DND-41 (cell line): ENCODE data around the gene VCL.

Experiments used
- ATAC-seq: fragments of 200-7000 bp; cut with Tn5 transposase; 3 replicates; pipeline ENCODE4 v1.9.1; 2021; ENCODE audit warnings: low read depth; ENCODE audit not compliant: insufficient read depth
- DNase-seq: peaks from one replicate; pipeline ENCODE4 v3.0.0-alpha.2; 2020
- H2AFZ ChIP-seq: 2 replicates; pipeline ENCODE4 v1.6.0; 2012; ENCODE audit warnings: low read depth, low read length
- H3K27ac ChIP-seq: 2 replicates; pipeline ENCODE4 v1.5.1; 2012; ENCODE audit warnings: low read length, inconsistent platforms
- H3K27me3 ChIP-seq: fragments of 200-600 bp; sonication (generic); 2 replicates; pipeline ENCODE4 v1.6.0; 2012; ENCODE audit warnings: low read length, mild to moderate bottlenecking, inconsistent platforms; ENCODE audit not compliant: insufficient read depth, poor library complexity
- H3K36me3 ChIP-seq: 2 replicates; pipeline ENCODE4 v1.5.1; 2012; ENCODE audit warnings: low read length, inconsistent platforms; ENCODE audit not compliant: insufficient read depth
- H3K4me1 ChIP-seq: 2 replicates; pipeline ENCODE4 v1.5.1; 2012; ENCODE audit warnings: mild to moderate bottlenecking, low read length; ENCODE audit not compliant: insufficient read depth
- H3K4me2 ChIP-seq: 2 replicates; pipeline ENCODE4 v1.6.0; 2012; ENCODE audit warnings: mild to moderate bottlenecking, moderate library complexity, low read length, inconsistent platforms; ENCODE audit not compliant: insufficient read depth
- H3K4me3 ChIP-seq, 2 experiments: fragments of 200-600 bp in 1 of 2; shearing (Covaris generic) in 1 of 2; 2 replicates each; pipeline ENCODE4 v1.5.1; 2012 to 2016; ENCODE audit warnings: inconsistent platforms in 2 of 2, low read length in 2 of 2, mild to moderate bottlenecking in 2 of 2, low read depth in 1 of 2, moderate library complexity in 1 of 2
- H3K79me2 ChIP-seq: 2 replicates; pipeline ENCODE4 v1.6.0; 2012; ENCODE audit warnings: low read length, inconsistent platforms; ENCODE audit not compliant: insufficient read depth
- H3K9ac ChIP-seq: 2 replicates; pipeline ENCODE4 v1.6.0; 2012; ENCODE audit warnings: low read depth, mild to moderate bottlenecking, inconsistent platforms, low read length, moderate library complexity
- H3K9me3 ChIP-seq: 2 replicates; pipeline ENCODE4 v1.5.1; 2012; ENCODE audit warnings: low read length, moderate library complexity, mild to moderate bottlenecking, inconsistent platforms; ENCODE audit not compliant: insufficient read depth, severe bottlenecking
- H4K20me1 ChIP-seq: 2 replicates; pipeline ENCODE4 v1.6.0; 2012; ENCODE audit warnings: low read length; ENCODE audit not compliant: insufficient read depth
- CTCF ChIP-seq: IDR thresholded peaks from 2 replicates; pipeline ENCODE4 v1.5.1; 2012; ENCODE audit warnings: borderline replicate concordance, low read length, moderate library complexity, mild to moderate bottlenecking; ENCODE audit not compliant: poor library complexity, severe bottlenecking; ENCODE audit errors: extremely low read depth
- EZH2 ChIP-seq: IDR thresholded peaks from 3 replicates; pipeline ENCODE4 v1.6.1; 2012; ENCODE audit warnings: borderline replicate concordance, low read depth, mild to moderate bottlenecking, moderate library complexity, low read length, inconsistent platforms; ENCODE audit not compliant: severe bottlenecking

Gene VCL

GRCh38 chr10:74021248-74022055 is 23.5 kb downstream of the VCL start:
- H3K36me3 ChIP-seq = no peaks in the 10 kb centered on the region
- no peaks in the 10 kb centered on the region for H4K20me1 ChIP-seq
- H2AFZ ChIP-seq = no peak overlapping the region
- no peaks in the 10 kb centered on the region for H3K9me3 ChIP-seq
- no peaks in the 10 kb centered on the region for H3K79me2 ChIP-seq
- no peak overlapping the region for H3K9ac ChIP-seq
- no peak overlapping the region for H3K27ac ChIP-seq
- TF ChIP-seq CTCF (no peak), EZH2 (no peak)
- H3K4me3 ChIP-seq = no peak overlapping the region
- no peak for ATAC-seq
- DNase-seq = no peak
- no peaks in the 10 kb centered on the region for H3K27me3 ChIP-seq
- H3K4me1 ChIP-seq = no peaks in the 10 kb centered on the region
- H3K4me2 ChIP-seq = no peak overlapping the region

GRCh38 chr10:74022926-74023629 is 25.2 kb downstream of the VCL start:
- H4K20me1 ChIP-seq = no peaks in the 10 kb centered on the region
- ATAC-seq = no peak

GRCh38 chr10:74024600-74024999 is 26.7 kb downstream of the VCL start:
- H2AFZ ChIP-seq = no peak overlapping the region
- H3K4me2 ChIP-seq = no peak overlapping the region
- H3K79me2 ChIP-seq = no peaks in the 10 kb centered on the region
- H4K20me1 ChIP-seq = no peaks in the 10 kb centered on the region
- DNase-seq = no peak
- no peak for ATAC-seq
- H3K4me1 ChIP-seq = no peaks in the 10 kb centered on the region
- no peaks in the 10 kb centered on the region for H3K36me3 ChIP-seq
- no peak overlapping the region for H3K4me3 ChIP-seq
- no peaks in the 10 kb centered on the region for H3K27me3 ChIP-seq
- H3K9me3 ChIP-seq = no peaks in the 10 kb centered on the region
- no peak overlapping the region for H3K27ac ChIP-seq
- TF ChIP-seq CTCF = no peak
- no peak for TF ChIP-seq EZH2
- H3K9ac ChIP-seq = no peak overlapping the region

More at GRCh38 chr10:74022926-74023629, 25.2 kb downstream of the VCL start:
- H3K9ac ChIP-seq = no peak overlapping the region
- TF ChIP-seq CTCF = no peak
- no peak for TF ChIP-seq EZH2
- H3K27ac ChIP-seq = no peak overlapping the region
- no peak for DNase-seq
- no peak overlapping the region for H3K4me2 ChIP-seq
- H3K79me2 ChIP-seq = no peaks in the 10 kb centered on the region
- no peak overlapping the region for H2AFZ ChIP-seq
- H3K4me1 ChIP-seq = no peaks in the 10 kb centered on the region
- H3K4me3 ChIP-seq = no peak overlapping the region
- no peaks in the 10 kb centered on the region for H3K27me3 ChIP-seq
- no peaks in the 10 kb centered on the region for H3K9me3 ChIP-seq
- no peaks in the 10 kb centered on the region for H3K36me3 ChIP-seq
